DOHH2 (cell line): ENCODE measurements around the gene PLPPR5.

ENCODE experiments used
- H3F3A ChIP-seq: fragments of 200-600 bp; sonication (generic), shearing (Covaris generic); 2 replicates; pipeline ENCODE4 v1.6.0; 2016; ENCODE audit warnings: antibody characterized with exemption, mild to moderate bottlenecking; ENCODE audit not compliant: control insufficient read depth, insufficient read depth
- H3K27ac ChIP-seq: fragments of 200-600 bp; sonication (generic); 2 replicates; pipeline ENCODE4 v1.5.1; 2014; ENCODE audit warnings: low read depth, mild to moderate bottlenecking, low read length, moderate library complexity
- H3K27me3 ChIP-seq: fragments of 200-600 bp; sonication (generic); 2 replicates; pipeline ENCODE4 v1.6.1; 2014; ENCODE audit warnings: mild to moderate bottlenecking, low read length, mixed read lengths; ENCODE audit not compliant: control insufficient read depth
- H3K36me3 ChIP-seq: fragments of 200-600 bp; sonication (generic); 2 replicates; pipeline ENCODE4 v1.6.1; 2014; ENCODE audit warnings: mild to moderate bottlenecking, low read length, moderate library complexity, mixed read lengths; ENCODE audit not compliant: control insufficient read depth
- H3K4me1 ChIP-seq: fragments of 200-600 bp; sonication (generic); 2 replicates; pipeline ENCODE4 v1.6.1; 2014; ENCODE audit warnings: mild to moderate bottlenecking, low read length, mixed read lengths; ENCODE audit not compliant: control insufficient read depth
- H3K4me2 ChIP-seq: fragments of 200-600 bp; sonication (generic); 2 replicates; pipeline ENCODE4 v1.6.0; 2014; ENCODE audit warnings: mild to moderate bottlenecking, low read length, moderate library complexity
- H3K4me3 ChIP-seq: fragments of 200-600 bp; sonication (generic); 2 replicates; pipeline ENCODE4 v1.5.1; 2014; ENCODE audit warnings: mild to moderate bottlenecking, low read length, mixed read lengths
- H3K79me2 ChIP-seq: fragments of 200-600 bp; sonication (generic); 2 replicates; pipeline ENCODE4 v1.6.1; 2014; ENCODE audit warnings: mild to moderate bottlenecking, low read length, mixed read lengths; ENCODE audit not compliant: control insufficient read depth
- H3K9me2 ChIP-seq: fragments of 200-600 bp; sonication (generic); replicated peaks from 2 replicates; pipeline ENCODE4 v1.6.1; 2014; ENCODE audit warnings: mild to moderate bottlenecking, low read length, mixed read lengths; ENCODE audit not compliant: control insufficient read depth
- H3K9me3 ChIP-seq: fragments of 200-600 bp; sonication (generic); 2 replicates; pipeline ENCODE4 v1.6.1; 2014; ENCODE audit warnings: antibody characterized with exemption, low read length, mixed read lengths; ENCODE audit not compliant: control insufficient read depth, insufficient read depth
- H4K20me1 ChIP-seq: fragments of 200-600 bp; sonication (generic); 2 replicates; pipeline ENCODE4 v1.6.0; 2014; ENCODE audit warnings: low read depth, mild to moderate bottlenecking, antibody characterized with exemption, low read length, moderate library complexity; ENCODE audit not compliant: control insufficient read depth, insufficient read depth
- EZH2phosphoT487 ChIP-seq: fragments of 200-600 bp; sonication (generic); IDR thresholded peaks from 2 replicates; pipeline ENCODE4 v1.6.1; 2017; ENCODE audit warnings: borderline replicate concordance, mild to moderate bottlenecking, antibody characterized with exemption, low read length, moderate library complexity, mixed read lengths
- TF ChIP-seq, protein P1 (sequence below): fragments of 200-600 bp; sonication (generic); IDR thresholded peaks from one replicate; pipeline ENCODE4 v1.5.1; 2014; ENCODE audit warnings: antibody characterized with exemption, mild to moderate bottlenecking, low read depth, low read length; ENCODE audit not compliant: poor library complexity, severe bottlenecking

PLPPR5 gene

DNA sequence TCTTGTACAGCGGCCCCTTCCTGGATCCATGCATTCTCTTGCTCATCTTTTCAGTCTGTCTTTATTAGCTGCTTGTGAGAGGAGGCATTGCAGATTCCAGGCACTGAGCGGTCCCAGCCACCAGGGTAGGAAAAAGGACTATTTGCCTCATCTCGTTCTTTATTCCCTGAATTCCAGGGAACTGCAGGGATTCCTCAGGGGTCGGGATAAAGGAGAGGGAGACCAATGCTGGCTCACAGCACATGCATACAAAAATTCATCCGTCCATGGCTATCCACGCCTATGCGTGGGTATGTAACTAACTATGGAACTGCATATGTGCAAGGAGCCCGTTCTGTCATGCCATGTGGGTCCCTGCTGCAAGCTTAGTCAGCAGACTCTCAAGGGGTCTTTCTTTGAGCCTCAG is 879 bp upstream of the PLPPR5 start:
- Histone ChIP-seq H3K4me3 (no peak overlapping the region), H3K4me2 (no peak overlapping the region), H3F3A (no peaks in the 10 kb centered on the region), H3K4me1 (no peaks in the 10 kb centered on the region), H4K20me1 (no peaks in the 10 kb centered on the region), H3K9me2 (no peaks in the 10 kb centered on the region), H3K36me3 (no peaks in the 10 kb centered on the region), H3K27ac (no peak overlapping the region), H3K79me2 (no peaks in the 10 kb centered on the region), H3K9me3 (no peaks in the 10 kb centered on the region), H3K27me3 (no peaks in the 10 kb centered on the region)
- TF ChIP-seq, protein P1, sequence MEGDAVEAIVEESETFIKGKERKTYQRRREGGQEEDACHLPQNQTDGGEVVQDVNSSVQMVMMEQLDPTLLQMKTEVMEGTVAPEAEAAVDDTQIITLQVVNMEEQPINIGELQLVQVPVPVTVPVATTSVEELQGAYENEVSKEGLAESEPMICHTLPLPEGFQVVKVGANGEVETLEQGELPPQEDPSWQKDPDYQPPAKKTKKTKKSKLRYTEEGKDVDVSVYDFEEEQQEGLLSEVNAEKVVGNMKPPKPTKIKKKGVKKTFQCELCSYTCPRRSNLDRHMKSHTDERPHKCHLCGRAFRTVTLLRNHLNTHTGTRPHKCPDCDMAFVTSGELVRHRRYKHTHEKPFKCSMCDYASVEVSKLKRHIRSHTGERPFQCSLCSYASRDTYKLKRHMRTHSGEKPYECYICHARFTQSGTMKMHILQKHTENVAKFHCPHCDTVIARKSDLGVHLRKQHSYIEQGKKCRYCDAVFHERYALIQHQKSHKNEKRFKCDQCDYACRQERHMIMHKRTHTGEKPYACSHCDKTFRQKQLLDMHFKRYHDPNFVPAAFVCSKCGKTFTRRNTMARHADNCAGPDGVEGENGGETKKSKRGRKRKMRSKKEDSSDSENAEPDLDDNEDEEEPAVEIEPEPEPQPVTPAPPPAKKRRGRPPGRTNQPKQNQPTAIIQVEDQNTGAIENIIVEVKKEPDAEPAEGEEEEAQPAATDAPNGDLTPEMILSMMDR, result no peak
- TF ChIP-seq EZH2phosphoT487, result no peak

DNA sequence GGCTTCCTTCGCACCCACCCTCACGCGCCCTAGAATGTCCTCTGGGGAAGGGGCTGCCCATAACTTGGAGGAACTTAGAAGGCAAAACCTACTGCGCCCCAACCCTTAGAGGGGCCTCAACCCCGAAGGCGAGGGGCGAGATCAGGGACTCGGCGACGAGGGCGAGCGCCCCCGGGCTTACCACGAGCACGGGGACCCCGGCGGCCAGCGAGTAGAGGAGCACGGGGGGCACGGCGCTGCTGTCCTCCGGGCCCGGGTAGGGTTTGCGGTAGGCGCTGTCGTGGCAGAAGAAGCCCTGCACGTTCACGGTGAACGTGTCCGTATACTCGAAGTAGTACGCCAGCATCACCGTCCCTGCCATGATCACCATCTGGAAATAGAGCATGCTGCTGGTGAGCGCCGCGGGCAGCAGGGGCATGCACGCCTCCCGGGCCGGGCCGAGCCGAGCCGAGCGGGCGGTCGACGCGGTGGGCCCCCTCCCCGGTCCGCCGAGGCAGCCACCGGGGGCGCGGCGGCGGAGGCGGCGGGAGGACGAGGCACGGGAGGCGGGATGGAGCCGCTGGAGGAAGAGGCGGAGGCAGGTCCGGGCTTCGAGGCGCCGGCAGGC is 304 bp downstream of the PLPPR5 start:
- Histone ChIP-seq H3K9me2 (no peaks in the 10 kb centered on the region), H3K79me2 (no peaks in the 10 kb centered on the region), H4K20me1 (no peaks in the 10 kb centered on the region), H3K4me1 (no peaks in the 10 kb centered on the region), H3K9me3 (no peaks in the 10 kb centered on the region), H3K27ac (no peak overlapping the region), H3F3A (no peaks in the 10 kb centered on the region), H3K36me3 (no peaks in the 10 kb centered on the region), H3K27me3 (no peaks in the 10 kb centered on the region), H3K4me2 (no peak overlapping the region), H3K4me3 (no peak overlapping the region)
- TF ChIP-seq EZH2phosphoT487, result no peak
- TF ChIP-seq, protein P1, result no peak

DNA sequence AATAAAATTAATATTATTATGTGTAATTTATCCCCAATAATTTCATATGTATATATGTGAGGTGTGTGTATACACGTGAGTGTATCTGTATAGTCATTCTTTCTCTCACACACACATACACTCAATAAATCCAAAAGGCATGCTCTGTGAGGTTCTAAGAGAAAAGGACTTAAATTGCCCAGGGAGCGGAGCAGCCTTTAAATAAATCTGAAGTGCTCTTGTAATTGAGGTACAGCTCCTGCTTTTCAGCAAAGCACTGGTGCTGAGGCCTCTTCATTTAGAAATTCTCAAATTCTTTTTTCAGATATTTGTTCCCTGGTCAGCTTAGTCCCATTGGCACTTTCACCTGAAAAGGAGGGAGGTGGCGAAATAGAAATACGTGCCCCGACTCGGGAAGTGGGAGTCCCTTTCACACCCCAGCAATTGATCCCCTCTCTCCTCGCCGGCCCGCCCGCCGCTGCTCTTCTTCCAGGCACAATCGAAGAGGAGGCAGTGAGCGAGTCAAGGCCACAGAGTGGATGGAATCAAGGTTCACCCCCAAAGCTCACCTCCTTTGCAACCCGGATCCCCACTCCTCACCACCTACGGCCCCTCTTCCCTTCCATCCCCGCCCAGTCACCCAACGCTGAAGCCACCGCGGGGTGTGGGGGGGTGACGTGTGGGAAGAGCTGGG is 944 bp downstream of the PLPPR5 start:
- Histone ChIP-seq H3K9me2 (no peaks in the 10 kb centered on the region), H3K4me3 (no peak overlapping the region), H3K36me3 (no peaks in the 10 kb centered on the region), H3K9me3 (no peaks in the 10 kb centered on the region), H3K27me3 (no peaks in the 10 kb centered on the region), H3F3A (no peaks in the 10 kb centered on the region), H3K4me1 (no peaks in the 10 kb centered on the region), H3K27ac (no peak overlapping the region), H3K79me2 (no peaks in the 10 kb centered on the region), H4K20me1 (no peaks in the 10 kb centered on the region), H3K4me2 (no peak overlapping the region)
- TF ChIP-seq EZH2phosphoT487, result no peak
- TF ChIP-seq, protein P1, result no peak
